Sigmoid colon (tissue), 7 donors: ENCODE results near the gene MDFI. TPM values are rescaled to one million over a fixed set of nuclear protein-coding genes. Genes with fewer than 3 reads are reported as not detected.

Experiments used
- DNase-seq: peaks from one replicate; pipeline ENCODE4 v3.0.0-alpha.2; 2019
- H3K27ac ChIP-seq, 4 donors: fragments of 200-600 bp; sonication (generic); one replicate each; pipeline ENCODE4 v1.5.1; 2016 to 2019; ENCODE audit warnings: mild to moderate bottlenecking in 1 of 4
- H3K27me3 ChIP-seq, 3 donors: fragments of 200-600 bp; sonication (generic); one replicate each; pipeline ENCODE4 v1.5.1; 2019; ENCODE audit warnings: mild to moderate bottlenecking in 1 of 3
- H3K36me3 ChIP-seq, 4 donors: fragments of 200-600 bp; sonication (generic); one replicate each; pipeline ENCODE4 v1.5.1; 2016 to 2019
- H3K4me1 ChIP-seq, 4 donors: fragments of 200-600 bp; sonication (generic); one replicate each; pipeline ENCODE4 v1.5.1; 2017 to 2019
- H3K4me3 ChIP-seq, 4 donors: fragments of 200-600 bp; sonication (generic); one replicate each; pipeline ENCODE4 v1.5.1; 2017 to 2019; ENCODE audit warnings: mild to moderate bottlenecking in 2 of 4, moderate library complexity in 1 of 4
- H3K9me3 ChIP-seq, 4 donors: fragments of 200-600 bp in 3 of 4; sonication (generic) in 3 of 4; one replicate each; pipeline versions ENCODE4 v1.5.1 to v1.6.1; 2013 to 2019
- EP300 ChIP-seq, 4 donors: sonication (generic); formaldehyde crosslinking; IDR thresholded peaks; one replicate each; pipeline ENCODE4 v1.6.1; 2017; ENCODE audit warnings: antibody characterized with exemption in 4 of 4
- POLR2A ChIP-seq, 2 donors: fragments of 450-650 bp; IDR thresholded peaks; one replicate each; pipeline ENCODE4 v1.6.1; 2016; ENCODE audit warnings: antibody characterized with exemption in 2 of 2, mild to moderate bottlenecking in 2 of 2, moderate library complexity in 2 of 2
- POLR2AphosphoS5 ChIP-seq, 4 donors: sonication (generic); formaldehyde crosslinking; IDR thresholded peaks; one replicate each; pipeline ENCODE4 v1.6.1; 2017; ENCODE audit warnings: antibody characterized with exemption in 4 of 4
- WGBS, 2 donors: extraction: QIAGEN DNeasy Blood & Tissue Kit; methylation state at CpG; one replicate each; pipeline ENCODE4 v1.1.7; 2013; 5-methylcytosine and 5-hydroxymethylcytosine counted together
- intact Hi-C: fragments of 100-400 bp; cut with DNase I; formaldehyde crosslinking; loops from one replicate; pipeline ENCODE4 v1.15.1; 2023
- polyA plus RNA-seq, 3 donors: library from polyadenylated mRNA; stranded (reverse); fragments of 200-250 nt; gene quantifications; one replicate each; pipeline ENCODE4 v1.2.3, GENCODE V29; 2013
- total RNA-seq, 4 donors: library from RNA; depleted of rRNA; stranded (reverse); fragments of >200 nt; gene quantifications; one replicate each; pipeline ENCODE4 v1.1.0, GENCODE V29; 2016
- TF ChIP-seq, protein P1 (sequence below), 4 experiments: fragments of 450-650 bp in 3 of 4; fragments of 200-600 bp in 1 of 4; IDR thresholded peaks; one replicate each; pipeline ENCODE4 v1.5.1; 2016 to 2019; ENCODE audit warnings: antibody characterized with exemption in 4 of 4, mild to moderate bottlenecking in 3 of 4, moderate library complexity in 2 of 4
- donor health status: healthy with polysubstance abuse.
- donor health status: Bipolar disorder and iron deficiency.
- donor health status: healthy.

MDFI gene
- total and polyA plus RNA-seq, 7 donors, result 0.69 to 8.6 (median 4.6) TPM

- intact Hi-C loops, result no loop called here
- Histone ChIP-seq H3K27ac (no peak overlapping the region), H3K4me1 (no peaks in the 10 kb centered on the region), H3K9me3 (no peaks in the 10 kb centered on the region), H3K4me3 (no peak overlapping the region), H3K27me3 (peaks cover 0 to 5% (median 0%) of the 10 kb centered on the region in 3 donors), H3K36me3 (no peaks in the 10 kb centered on the region)
- WGBS, 2 donors, result 85% methylated on average over 17 of the region's 17 CpGs
- no peak for DNase-seq
- TF ChIP-seq, protein P1, sequence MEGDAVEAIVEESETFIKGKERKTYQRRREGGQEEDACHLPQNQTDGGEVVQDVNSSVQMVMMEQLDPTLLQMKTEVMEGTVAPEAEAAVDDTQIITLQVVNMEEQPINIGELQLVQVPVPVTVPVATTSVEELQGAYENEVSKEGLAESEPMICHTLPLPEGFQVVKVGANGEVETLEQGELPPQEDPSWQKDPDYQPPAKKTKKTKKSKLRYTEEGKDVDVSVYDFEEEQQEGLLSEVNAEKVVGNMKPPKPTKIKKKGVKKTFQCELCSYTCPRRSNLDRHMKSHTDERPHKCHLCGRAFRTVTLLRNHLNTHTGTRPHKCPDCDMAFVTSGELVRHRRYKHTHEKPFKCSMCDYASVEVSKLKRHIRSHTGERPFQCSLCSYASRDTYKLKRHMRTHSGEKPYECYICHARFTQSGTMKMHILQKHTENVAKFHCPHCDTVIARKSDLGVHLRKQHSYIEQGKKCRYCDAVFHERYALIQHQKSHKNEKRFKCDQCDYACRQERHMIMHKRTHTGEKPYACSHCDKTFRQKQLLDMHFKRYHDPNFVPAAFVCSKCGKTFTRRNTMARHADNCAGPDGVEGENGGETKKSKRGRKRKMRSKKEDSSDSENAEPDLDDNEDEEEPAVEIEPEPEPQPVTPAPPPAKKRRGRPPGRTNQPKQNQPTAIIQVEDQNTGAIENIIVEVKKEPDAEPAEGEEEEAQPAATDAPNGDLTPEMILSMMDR (IDR thresholded peaks at IDR 0.05), result no peak
- TF ChIP-seq POLR2A (IDR thresholded peaks at IDR 0.05) (no peak), EP300 (IDR thresholded peaks at IDR 0.05) (no peak), POLR2AphosphoS5 (IDR thresholded peaks at IDR 0.05) (no peak)
Measured at GRCh38 chr6:41672816-41673703, 34.8 kb downstream of the MDFI start.

DNA sequence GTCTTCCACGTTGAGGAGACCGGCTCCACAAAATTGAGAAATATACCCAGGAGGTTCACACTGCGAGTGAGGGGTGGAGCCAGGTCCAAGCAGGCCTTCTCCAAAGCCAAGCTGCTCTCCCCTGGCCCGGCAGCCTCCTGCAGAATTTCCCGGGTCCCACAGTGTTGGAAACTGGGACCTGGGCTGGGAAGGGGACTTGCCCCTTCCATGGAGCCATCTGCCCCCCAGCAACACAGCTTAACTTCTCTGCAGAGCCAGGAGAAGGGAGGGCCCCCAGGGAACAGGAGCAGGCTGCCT, 35.4 kb downstream of the MDFI start:
- Histone ChIP-seq H3K9me3 (no peaks in the 10 kb centered on the region), H3K27me3 (peaks cover 0 to 5% (median 0%) of the 10 kb centered on the region in 3 donors), H3K4me3 (no peak overlapping the region), H3K4me1 (no peaks in the 10 kb centered on the region), H3K27ac (no peak overlapping the region), H3K36me3 (no peaks in the 10 kb centered on the region)
- no peak for DNase-seq
- 84 to 85% methylated on average over 5 of the region's 5 CpGs for WGBS, 2 donors
- intact Hi-C loops, result no loop called here
- TF ChIP-seq POLR2AphosphoS5 (IDR thresholded peaks at IDR 0.05) (no peak), EP300 (IDR thresholded peaks at IDR 0.05) (no peak), POLR2A (IDR thresholded peaks at IDR 0.05) (no peak)
- TF ChIP-seq, protein P1 (IDR thresholded peaks at IDR 0.05), result no peak

- Histone ChIP-seq H3K36me3 (no peaks in the 10 kb centered on the region), H3K27me3 (peaks cover 0 to 5% (median 0%) of the 10 kb centered on the region in 3 donors), H3K4me1 (no peaks in the 10 kb centered on the region), H3K9me3 (no peaks in the 10 kb centered on the region), H3K27ac (no peak overlapping the region), H3K4me3 (no peak overlapping the region)
- TF ChIP-seq POLR2A (IDR thresholded peaks at IDR 0.05), result no peak
- no peak for TF ChIP-seq EP300 (IDR thresholded peaks at IDR 0.05)
- TF ChIP-seq, protein P1 (IDR thresholded peaks at IDR 0.05), result no peak
- TF ChIP-seq POLR2AphosphoS5 (IDR thresholded peaks at IDR 0.05), result no peak
- intact Hi-C loops, result no loop called here
- no peak for DNase-seq
- 78 to 80% methylated on average over 7 of the region's 7 CpGs for WGBS, 2 donors
Measured at GRCh38 chr6:41674231-41675000, 36.1 kb downstream of the MDFI start.

- no peak for TF ChIP-seq EP300 (IDR thresholded peaks at IDR 0.05)
- intact Hi-C loops, result no loop called here
- WGBS, 2 donors, result 88% methylated on average over 6 of the region's 6 CpGs
- Histone ChIP-seq H3K36me3 (no peaks in the 10 kb centered on the region), H3K27me3 (peaks cover 0 to 5% (median 0%) of the 10 kb centered on the region in 3 donors), H3K4me1 (no peaks in the 10 kb centered on the region), H3K27ac (no peak overlapping the region), H3K4me3 (no peak overlapping the region), H3K9me3 (no peaks in the 10 kb centered on the region)
- DNase-seq, result no peak
Measured at GRCh38 chr6:41675176-41675775, 37.0 kb downstream of the MDFI start.

DNA sequence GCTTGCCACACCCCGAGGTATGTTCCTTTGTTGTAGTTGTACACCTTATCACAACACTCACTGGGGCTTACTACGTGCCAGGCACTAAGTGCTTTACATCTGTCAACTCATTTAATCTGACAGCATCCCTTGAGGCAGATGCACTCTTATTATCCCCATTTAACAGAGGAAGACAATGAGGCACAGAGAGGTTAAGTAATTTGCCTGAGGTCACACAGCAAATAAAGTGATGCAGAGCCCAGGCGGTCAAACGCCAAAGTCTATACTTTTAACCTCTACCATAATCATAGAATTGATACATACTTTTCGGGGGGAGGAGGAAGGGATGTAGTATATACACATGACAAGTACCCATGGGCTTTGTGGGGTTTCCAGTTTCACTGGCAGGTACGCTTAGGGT, 37.7 kb downstream of the MDFI start:
- WGBS, 2 donors, result 76 to 89% methylated on average over 6 of the region's 6 CpGs
- no peak for TF ChIP-seq POLR2A (IDR thresholded peaks at IDR 0.05)
- no peak for TF ChIP-seq POLR2AphosphoS5 (IDR thresholded peaks at IDR 0.05)
- TF ChIP-seq, protein P1 (IDR thresholded peaks at IDR 0.05), result no peak
- no peak for TF ChIP-seq EP300 (IDR thresholded peaks at IDR 0.05)
- no peaks in the 10 kb centered on the region for H3K9me3 ChIP-seq
- no peaks in the 10 kb centered on the region for H3K4me1 ChIP-seq
- no peak for DNase-seq
- H3K4me3 ChIP-seq, result no peak overlapping the region
- peaks cover 0 to 5% (median 0%) of the 10 kb centered on the region in 3 donors for H3K27me3 ChIP-seq
- H3K27ac ChIP-seq, result no peak overlapping the region
- intact Hi-C loops, result no loop called here
- no peaks in the 10 kb centered on the region for H3K36me3 ChIP-seq
